HG03469 (cell line): ENCODE data around the gene ATP2B2.

Experiments
- ATAC-seq: cut with Tn5 transposase; IDR thresholded peaks from one replicate; pipeline ENCODE4 v1.9.1; 2021; ENCODE audit warnings: mild to moderate bottlenecking, moderate library complexity, moderate number of reproducible peaks; ENCODE audit not compliant: unreplicated experiment

Gene ATP2B2

GRCh38 chr3:10511809-10512494 lies 6.6 kb upstream of the ATP2B2 start:
- no peak for ATAC-seq

GRCh38 chr3:10510743-10511432 lies 5.5 kb upstream of the ATP2B2 start:
- ATAC-seq: no peak

GRCh38 chr3:10510086-10510742 lies 4.8 kb upstream of the ATP2B2 start:
- ATAC-seq: no peak

- no peak for ATAC-seq
Measured at GRCh38 chr3:10509325-10509724, 3.9 kb upstream of the ATP2B2 start.

GRCh38 chr3:10508619-10509260 lies 3.4 kb upstream of the ATP2B2 start:
- no peak for ATAC-seq

GRCh38 chr3:10508235-10508618 lies 2.8 kb upstream of the ATP2B2 start:
- no peak for ATAC-seq

GRCh38 chr3:10507331-10507730 lies 1.9 kb upstream of the ATP2B2 start:
- no peak for ATAC-seq

GRCh38 chr3:10506696-10507095 lies 1.3 kb upstream of the ATP2B2 start:
- ATAC-seq: no peak

GRCh38 chr3:10505791-10506585 lies 602 bp upstream of the ATP2B2 start:
- ATAC-seq: no peak

- ATAC-seq: no peak
Measured at GRCh38 chr3:10504171-10505049, 976 bp downstream of the ATP2B2 start.

- ATAC-seq: no peak
Measured at GRCh38 chr3:10503217-10503796, 2.1 kb downstream of the ATP2B2 start.

GRCh38 chr3:10502185-10502880 lies 3.1 kb downstream of the ATP2B2 start:
- no peak for ATAC-seq

GRCh38 chr3:10501664-10502052 lies 3.7 kb downstream of the ATP2B2 start:
- ATAC-seq: no peak

- no peak for ATAC-seq
Measured at GRCh38 chr3:10500717-10501663, 4.4 kb downstream of the ATP2B2 start.

- ATAC-seq: no peak
Measured at GRCh38 chr3:10498271-10498670, 7.1 kb downstream of the ATP2B2 start.

- no peak for ATAC-seq
Measured at GRCh38 chr3:10497439-10497838, 7.9 kb downstream of the ATP2B2 start.

- no peak for ATAC-seq
Measured at GRCh38 chr3:10496121-10496863, 9.1 kb downstream of the ATP2B2 start.
